WTC11 (cell line): ENCODE measurements around the gene KCNK16. TPM values are rescaled to one million over a fixed set of nuclear protein-coding genes. Genes with fewer than 3 reads are reported as not detected.

ENCODE experiments used
- ATAC-seq: fragments of 200-7000 bp; cut with Tn5 transposase; 2 replicates; pipeline ENCODE4 v1.10.0; 2021; ENCODE audit warnings: mild to moderate bottlenecking, moderate library complexity
- CTCF ChIA-PET: fragments of 300-600 bp; sonication (Branson Sonifier 250); formaldehyde crosslinking; loops from one replicate; lab custom pipeline; 2021; ENCODE audit warnings: antibody characterized with exemption; lab: Charles Lee
- POLR2A ChIA-PET: fragments of 350-600 bp; sonication (Branson Sonifier 250); formaldehyde crosslinking; loops from one replicate; lab custom pipeline; 2021; ENCODE audit warnings: antibody characterized with exemption; lab: Charles Lee
- DNase-seq: peaks from one replicate; pipeline ENCODE4 v3.0.0; 2021; ENCODE audit warnings: low spot score
- H3K27ac Mint-ChIP-seq: 2 replicates; pipeline ENCODE4 v1.8.0; 2021; ENCODE audit warnings: mixed read lengths
- H3K27me3 Mint-ChIP-seq: 2 replicates; pipeline ENCODE4 v1.8.0; 2021; ENCODE audit warnings: low read depth, mild to moderate bottlenecking, moderate library complexity, mixed read lengths
- H3K36me3 Mint-ChIP-seq: 2 replicates; pipeline ENCODE4 v1.8.0; 2021; ENCODE audit warnings: mixed read lengths
- H3K4me1 Mint-ChIP-seq: 2 replicates; pipeline ENCODE4 v1.8.0; 2022; ENCODE audit warnings: mixed read lengths
- H3K4me3 Mint-ChIP-seq: 2 replicates; pipeline ENCODE4 v1.8.0; 2021; ENCODE audit warnings: mild to moderate bottlenecking, moderate library complexity, mixed read lengths
- H3K9me3 Mint-ChIP-seq: 2 replicates; pipeline ENCODE4 v1.8.0; 2021; ENCODE audit warnings: mixed read lengths
- FOXK1 ChIP-seq: sonication (generic); formaldehyde crosslinking; IDR thresholded peaks from 2 replicates; pipeline ENCODE4 v1.8.0; 2022; ENCODE audit warnings: mild to moderate bottlenecking, moderate library complexity, missing genetic modification reagents
- GTF2I ChIP-seq: fragments of 250-450 bp; sonication (Bioruptor Pico); conservative IDR thresholded peaks from 2 replicates; pipeline ENCODE4 v1.4.0; 2021; ENCODE audit warnings: mild to moderate bottlenecking
- HMGA2 ChIP-seq: fragments of 250-450 bp; sonication (Bioruptor Pico); IDR thresholded peaks from 2 replicates; pipeline ENCODE4 v1.4.0; 2021; ENCODE audit warnings: mild to moderate bottlenecking, moderate library complexity
- JAZF1 ChIP-seq: fragments of 250-450 bp; sonication (Bioruptor Pico); IDR thresholded peaks from 2 replicates; pipeline ENCODE4 v1.9.0; 2021; ENCODE audit warnings: moderate library complexity, mild to moderate bottlenecking, inconsistent platforms
- KAT7 ChIP-seq: sonication (generic); formaldehyde crosslinking; IDR thresholded peaks from 2 replicates; pipeline ENCODE4 v1.8.1; 2023; ENCODE audit warnings: missing genetic modification reagents, mild to moderate bottlenecking, borderline replicate concordance
- MXD4 ChIP-seq: fragments of 250-450 bp; sonication (Bioruptor Pico); IDR thresholded peaks from 2 replicates; pipeline ENCODE4 v1.8.0; 2021; ENCODE audit warnings: mild to moderate bottlenecking, moderate library complexity, borderline replicate concordance
- PRRX2 ChIP-seq: fragments of 250-450 bp; sonication (Bioruptor Pico); IDR thresholded peaks from 2 replicates; pipeline ENCODE4 v1.8.0; 2021; ENCODE audit warnings: mild to moderate bottlenecking
- RORB ChIP-seq: fragments of 250-450 bp; sonication (Bioruptor Pico); IDR thresholded peaks from 2 replicates; pipeline ENCODE4 v1.9.0; 2021; ENCODE audit warnings: mild to moderate bottlenecking
- SMAD4 ChIP-seq: sonication (generic); formaldehyde crosslinking; IDR thresholded peaks from 2 replicates; pipeline ENCODE4 v1.8.0; 2022; ENCODE audit warnings: mild to moderate bottlenecking, missing genetic modification reagents
- SOX15 ChIP-seq: fragments of 250-450 bp; sonication (Bioruptor Pico); IDR thresholded peaks from 2 replicates; pipeline ENCODE4 v1.9.0; 2021; ENCODE audit warnings: mild to moderate bottlenecking
- SP1 ChIP-seq: sonication (generic); formaldehyde crosslinking; conservative IDR thresholded peaks from 2 replicates; pipeline ENCODE4 v1.8.1; 2022; ENCODE audit warnings: missing genetic modification reagents
- ZNF138 ChIP-seq: sonication (generic); formaldehyde crosslinking; conservative IDR thresholded peaks from 2 replicates; pipeline ENCODE4 v1.8.1; 2022; ENCODE audit warnings: mild to moderate bottlenecking, moderate library complexity, missing genetic modification reagents
- ZNF263 ChIP-seq: sonication (generic); formaldehyde crosslinking; IDR thresholded peaks from 2 replicates; pipeline ENCODE4 v1.8.1; 2022; ENCODE audit warnings: low read depth, mild to moderate bottlenecking, moderate library complexity, missing genetic modification reagents
- total RNA-seq: library from RNA; stranded (reverse); gene quantifications from 3 replicates; pipeline ENCODE4 v1.2.3, GENCODE V29; 2021
- TF ChIP-seq, protein P1 (sequence below): sonication (generic); formaldehyde crosslinking; IDR thresholded peaks from 2 replicates; pipeline ENCODE4 v1.8.0; 2023; ENCODE audit warnings: mild to moderate bottlenecking, missing genetic modification reagents
- TF ChIP-seq, protein P2 (sequence below): fragments of 250-450 bp; sonication (Bioruptor Pico); IDR thresholded peaks from 2 replicates; pipeline ENCODE4 v1.9.0; 2021; ENCODE audit warnings: moderate library complexity, mild to moderate bottlenecking, inconsistent platforms, borderline replicate concordance
- TF ChIP-seq, protein P3 (sequence below): sonication (generic); formaldehyde crosslinking; IDR thresholded peaks from 2 replicates; pipeline ENCODE4 v1.8.1; 2023; ENCODE audit warnings: mild to moderate bottlenecking, missing genetic modification reagents
- TF ChIP-seq, protein P4 (sequence below): fragments of 200-600 bp; IDR thresholded peaks from 2 replicates; pipeline ENCODE4 v1.8.0; 2022; ENCODE audit warnings: antibody characterized with exemption
- TF ChIP-seq, protein P5 (sequence below): sonication (generic); formaldehyde crosslinking; IDR thresholded peaks from 2 replicates; pipeline ENCODE4 v1.8.1; 2022; ENCODE audit warnings: missing genetic modification reagents, borderline replicate concordance
- TF ChIP-seq, protein P6 (sequence below): sonication (generic); formaldehyde crosslinking; IDR thresholded peaks from 2 replicates; pipeline ENCODE4 v1.8.0; 2022; ENCODE audit warnings: missing genetic modification reagents
- TF ChIP-seq, protein P7 (sequence below): sonication (generic); formaldehyde crosslinking; IDR thresholded peaks from 2 replicates; pipeline ENCODE4 v1.8.1; 2023; ENCODE audit warnings: mild to moderate bottlenecking, missing genetic modification reagents, moderate library complexity

The KCNK16 gene
- total RNA-seq, 1 experiment from 2014 or later = not detected

DNA sequence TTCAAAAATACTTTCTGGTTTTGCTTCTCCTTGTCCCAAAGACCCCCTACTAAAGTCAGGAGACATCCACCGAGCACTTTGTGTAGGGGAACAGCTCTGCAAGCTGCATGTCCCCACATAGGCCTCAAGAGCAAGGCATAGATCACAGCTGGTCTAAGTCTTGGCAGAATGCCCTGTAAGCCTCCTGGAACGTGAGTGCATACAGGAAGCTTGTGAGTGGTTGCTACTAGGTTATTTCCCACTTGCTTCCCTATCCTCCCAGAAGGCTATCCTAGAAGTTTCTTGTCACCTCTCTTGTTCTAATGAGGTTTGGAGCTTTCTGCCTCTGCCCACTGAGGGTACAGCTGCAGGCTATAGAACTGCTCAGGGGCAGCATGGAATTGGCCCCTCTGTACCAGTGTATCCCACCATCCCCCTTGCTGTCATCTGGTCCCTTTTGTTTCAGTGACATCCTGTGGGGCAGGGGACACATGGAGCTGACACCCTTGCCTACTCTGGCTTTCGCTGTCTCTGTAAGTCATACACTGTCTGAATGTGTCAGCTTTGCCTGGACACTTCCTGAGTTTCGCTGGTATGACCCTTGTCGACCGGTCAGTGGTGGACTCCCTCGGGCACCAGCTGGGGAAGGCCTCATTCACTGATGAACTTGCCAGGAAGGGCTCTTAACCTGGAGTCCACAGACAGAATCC lies 35.6 kb upstream of the KCNK16 start (continued):
- TF ChIP-seq, protein P1, sequence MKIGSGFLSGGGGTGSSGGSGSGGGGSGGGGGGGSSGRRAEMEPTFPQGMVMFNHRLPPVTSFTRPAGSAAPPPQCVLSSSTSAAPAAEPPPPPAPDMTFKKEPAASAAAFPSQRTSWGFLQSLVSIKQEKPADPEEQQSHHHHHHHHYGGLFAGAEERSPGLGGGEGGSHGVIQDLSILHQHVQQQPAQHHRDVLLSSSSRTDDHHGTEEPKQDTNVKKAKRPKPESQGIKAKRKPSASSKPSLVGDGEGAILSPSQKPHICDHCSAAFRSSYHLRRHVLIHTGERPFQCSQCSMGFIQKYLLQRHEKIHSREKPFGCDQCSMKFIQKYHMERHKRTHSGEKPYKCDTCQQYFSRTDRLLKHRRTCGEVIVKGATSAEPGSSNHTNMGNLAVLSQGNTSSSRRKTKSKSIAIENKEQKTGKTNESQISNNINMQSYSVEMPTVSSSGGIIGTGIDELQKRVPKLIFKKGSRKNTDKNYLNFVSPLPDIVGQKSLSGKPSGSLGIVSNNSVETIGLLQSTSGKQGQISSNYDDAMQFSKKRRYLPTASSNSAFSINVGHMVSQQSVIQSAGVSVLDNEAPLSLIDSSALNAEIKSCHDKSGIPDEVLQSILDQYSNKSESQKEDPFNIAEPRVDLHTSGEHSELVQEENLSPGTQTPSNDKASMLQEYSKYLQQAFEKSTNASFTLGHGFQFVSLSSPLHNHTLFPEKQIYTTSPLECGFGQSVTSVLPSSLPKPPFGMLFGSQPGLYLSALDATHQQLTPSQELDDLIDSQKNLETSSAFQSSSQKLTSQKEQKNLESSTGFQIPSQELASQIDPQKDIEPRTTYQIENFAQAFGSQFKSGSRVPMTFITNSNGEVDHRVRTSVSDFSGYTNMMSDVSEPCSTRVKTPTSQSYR (CRISPR knock-in tag) = no peak
- TF ChIP-seq SMAD4 (CRISPR knock-in tag) (no peak), JAZF1 (CRISPR knock-in tag) (no peak), KAT7 (CRISPR knock-in tag) (no peak), FOXK1 (CRISPR knock-in tag) (no peak), MXD4 (CRISPR knock-in tag) (no peak), SP1 (CRISPR knock-in tag) (no peak)
- TF ChIP-seq, protein P2, sequence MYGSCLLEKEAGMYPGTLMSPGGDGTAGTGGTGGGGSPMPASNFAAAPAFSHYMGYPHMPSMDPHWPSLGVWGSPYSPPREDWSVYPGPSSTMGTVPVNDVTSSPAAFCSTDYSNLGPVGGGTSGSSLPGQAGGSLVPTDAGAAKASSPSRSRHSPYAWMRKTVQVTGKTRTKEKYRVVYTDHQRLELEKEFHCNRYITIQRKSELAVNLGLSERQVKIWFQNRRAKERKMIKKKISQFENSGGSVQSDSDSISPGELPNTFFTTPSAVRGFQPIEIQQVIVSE = no peak
- TF ChIP-seq, protein P3, sequence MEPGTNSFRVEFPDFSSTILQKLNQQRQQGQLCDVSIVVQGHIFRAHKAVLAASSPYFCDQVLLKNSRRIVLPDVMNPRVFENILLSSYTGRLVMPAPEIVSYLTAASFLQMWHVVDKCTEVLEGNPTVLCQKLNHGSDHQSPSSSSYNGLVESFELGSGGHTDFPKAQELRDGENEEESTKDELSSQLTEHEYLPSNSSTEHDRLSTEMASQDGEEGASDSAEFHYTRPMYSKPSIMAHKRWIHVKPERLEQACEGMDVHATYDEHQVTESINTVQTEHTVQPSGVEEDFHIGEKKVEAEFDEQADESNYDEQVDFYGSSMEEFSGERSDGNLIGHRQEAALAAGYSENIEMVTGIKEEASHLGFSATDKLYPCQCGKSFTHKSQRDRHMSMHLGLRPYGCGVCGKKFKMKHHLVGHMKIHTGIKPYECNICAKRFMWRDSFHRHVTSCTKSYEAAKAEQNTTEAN (CRISPR knock-in tag) = no peak
- TF ChIP-seq, protein P4, sequence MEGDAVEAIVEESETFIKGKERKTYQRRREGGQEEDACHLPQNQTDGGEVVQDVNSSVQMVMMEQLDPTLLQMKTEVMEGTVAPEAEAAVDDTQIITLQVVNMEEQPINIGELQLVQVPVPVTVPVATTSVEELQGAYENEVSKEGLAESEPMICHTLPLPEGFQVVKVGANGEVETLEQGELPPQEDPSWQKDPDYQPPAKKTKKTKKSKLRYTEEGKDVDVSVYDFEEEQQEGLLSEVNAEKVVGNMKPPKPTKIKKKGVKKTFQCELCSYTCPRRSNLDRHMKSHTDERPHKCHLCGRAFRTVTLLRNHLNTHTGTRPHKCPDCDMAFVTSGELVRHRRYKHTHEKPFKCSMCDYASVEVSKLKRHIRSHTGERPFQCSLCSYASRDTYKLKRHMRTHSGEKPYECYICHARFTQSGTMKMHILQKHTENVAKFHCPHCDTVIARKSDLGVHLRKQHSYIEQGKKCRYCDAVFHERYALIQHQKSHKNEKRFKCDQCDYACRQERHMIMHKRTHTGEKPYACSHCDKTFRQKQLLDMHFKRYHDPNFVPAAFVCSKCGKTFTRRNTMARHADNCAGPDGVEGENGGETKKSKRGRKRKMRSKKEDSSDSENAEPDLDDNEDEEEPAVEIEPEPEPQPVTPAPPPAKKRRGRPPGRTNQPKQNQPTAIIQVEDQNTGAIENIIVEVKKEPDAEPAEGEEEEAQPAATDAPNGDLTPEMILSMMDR = no peak

DNA sequence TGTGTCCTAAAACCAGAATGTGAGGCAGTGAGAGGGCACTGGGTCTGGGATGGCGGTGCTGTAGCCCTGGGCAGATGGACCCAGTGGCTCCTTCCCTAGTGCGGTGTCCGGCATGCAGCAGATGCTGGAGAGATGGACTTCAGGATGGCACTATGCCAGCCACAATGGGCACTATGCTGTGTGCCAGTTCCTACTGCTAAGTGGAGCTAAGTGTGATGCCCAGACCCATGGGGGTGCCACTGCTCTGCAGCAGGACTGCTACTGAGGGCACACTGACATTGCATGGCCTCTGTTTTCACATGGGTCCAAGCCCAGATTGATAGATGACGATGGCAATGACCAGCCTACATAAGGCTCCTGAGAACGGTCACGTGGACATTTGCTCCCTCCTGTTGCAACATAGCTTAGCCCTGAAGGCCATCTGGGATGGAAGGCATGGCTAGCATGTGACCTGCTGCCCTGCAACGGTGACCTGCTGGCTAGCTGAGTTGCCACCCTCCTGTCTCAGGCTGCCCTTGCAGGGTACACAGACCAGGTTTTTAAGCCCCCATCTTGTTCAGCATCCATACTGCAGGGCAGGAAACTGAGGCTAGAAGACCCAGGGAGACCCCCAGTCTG lies 31.3 kb upstream of the KCNK16 start:
- no peaks in the 10 kb centered on the region for H3K4me1 Mint-ChIP-seq
- H3K4me3 Mint-ChIP-seq = no peak overlapping the region
- no peak overlapping the region for H3K27ac Mint-ChIP-seq
- DNase-seq (no peak), ATAC-seq (no peak)
- ChIA-PET POLR2A (no interaction called here), CTCF (interaction anchor here (2.7 kb wide), 1 partner anchor 8 kb away, joined by 15 read pairs; no protein-coding TSS in a partner anchor)
- TF ChIP-seq ZNF138 (no peak), SOX15 (CRISPR knock-in tag) (no peak), RORB (CRISPR knock-in tag) (no peak), SMAD4 (CRISPR knock-in tag) (no peak), PRRX2 (CRISPR knock-in tag) (no peak), ZNF263 (CRISPR knock-in tag) (no peak), HMGA2 (no peak), GTF2I (no peak)
- TF ChIP-seq, protein P5, sequence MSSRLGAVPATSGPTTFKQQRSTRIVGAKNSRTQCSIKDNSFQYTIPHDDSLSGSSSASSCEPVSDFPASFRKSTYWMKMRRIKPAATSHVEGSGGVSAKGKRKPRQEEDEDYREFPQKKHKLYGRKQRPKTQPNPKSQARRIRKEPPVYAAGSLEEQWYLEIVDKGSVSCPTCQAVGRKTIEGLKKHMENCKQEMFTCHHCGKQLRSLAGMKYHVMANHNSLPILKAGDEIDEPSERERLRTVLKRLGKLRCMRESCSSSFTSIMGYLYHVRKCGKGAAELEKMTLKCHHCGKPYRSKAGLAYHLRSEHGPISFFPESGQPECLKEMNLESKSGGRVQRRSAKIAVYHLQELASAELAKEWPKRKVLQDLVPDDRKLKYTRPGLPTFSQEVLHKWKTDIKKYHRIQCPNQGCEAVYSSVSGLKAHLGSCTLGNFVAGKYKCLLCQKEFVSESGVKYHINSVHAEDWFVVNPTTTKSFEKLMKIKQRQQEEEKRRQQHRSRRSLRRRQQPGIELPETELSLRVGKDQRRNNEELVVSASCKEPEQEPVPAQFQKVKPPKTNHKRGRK = no peak
- TF ChIP-seq, protein P6, sequence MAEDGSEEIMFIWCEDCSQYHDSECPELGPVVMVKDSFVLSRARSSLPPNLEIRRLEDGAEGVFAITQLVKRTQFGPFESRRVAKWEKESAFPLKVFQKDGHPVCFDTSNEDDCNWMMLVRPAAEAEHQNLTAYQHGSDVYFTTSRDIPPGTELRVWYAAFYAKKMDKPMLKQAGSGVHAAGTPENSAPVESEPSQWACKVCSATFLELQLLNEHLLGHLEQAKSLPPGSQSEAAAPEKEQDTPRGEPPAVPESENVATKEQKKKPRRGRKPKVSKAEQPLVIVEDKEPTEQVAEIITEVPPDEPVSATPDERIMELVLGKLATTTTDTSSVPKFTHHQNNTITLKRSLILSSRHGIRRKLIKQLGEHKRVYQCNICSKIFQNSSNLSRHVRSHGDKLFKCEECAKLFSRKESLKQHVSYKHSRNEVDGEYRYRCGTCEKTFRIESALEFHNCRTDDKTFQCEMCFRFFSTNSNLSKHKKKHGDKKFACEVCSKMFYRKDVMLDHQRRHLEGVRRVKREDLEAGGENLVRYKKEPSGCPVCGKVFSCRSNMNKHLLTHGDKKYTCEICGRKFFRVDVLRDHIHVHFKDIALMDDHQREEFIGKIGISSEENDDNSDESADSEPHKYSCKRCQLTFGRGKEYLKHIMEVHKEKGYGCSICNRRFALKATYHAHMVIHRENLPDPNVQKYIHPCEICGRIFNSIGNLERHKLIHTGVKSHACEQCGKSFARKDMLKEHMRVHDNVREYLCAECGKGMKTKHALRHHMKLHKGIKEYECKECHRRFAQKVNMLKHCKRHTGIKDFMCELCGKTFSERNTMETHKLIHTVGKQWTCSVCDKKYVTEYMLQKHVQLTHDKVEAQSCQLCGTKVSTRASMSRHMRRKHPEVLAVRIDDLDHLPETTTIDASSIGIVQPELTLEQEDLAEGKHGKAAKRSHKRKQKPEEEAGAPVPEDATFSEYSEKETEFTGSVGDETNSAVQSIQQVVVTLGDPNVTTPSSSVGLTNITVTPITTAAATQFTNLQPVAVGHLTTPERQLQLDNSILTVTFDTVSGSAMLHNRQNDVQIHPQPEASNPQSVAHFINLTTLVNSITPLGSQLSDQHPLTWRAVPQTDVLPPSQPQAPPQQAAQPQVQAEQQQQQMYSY = no peak
- TF ChIP-seq, protein P7, sequence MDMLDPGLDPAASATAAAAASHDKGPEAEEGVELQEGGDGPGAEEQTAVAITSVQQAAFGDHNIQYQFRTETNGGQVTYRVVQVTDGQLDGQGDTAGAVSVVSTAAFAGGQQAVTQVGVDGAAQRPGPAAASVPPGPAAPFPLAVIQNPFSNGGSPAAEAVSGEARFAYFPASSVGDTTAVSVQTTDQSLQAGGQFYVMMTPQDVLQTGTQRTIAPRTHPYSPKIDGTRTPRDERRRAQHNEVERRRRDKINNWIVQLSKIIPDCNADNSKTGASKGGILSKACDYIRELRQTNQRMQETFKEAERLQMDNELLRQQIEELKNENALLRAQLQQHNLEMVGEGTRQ = no peak
- no peaks in the 10 kb centered on the region for H3K36me3 Mint-ChIP-seq
- no peaks in the 10 kb centered on the region for H3K9me3 Mint-ChIP-seq
- H3K27me3 Mint-ChIP-seq = no peaks in the 10 kb centered on the region; the same call in 1 of the 2 replicates
